GM12878 (cell line): ENCODE measurements around the gene UST. TPM values are rescaled to one million over a fixed set of nuclear protein-coding genes. Genes with fewer than 3 reads are reported as not detected.

Experiments
- ATAC-seq: fragments of 200-7000 bp; cut with Tn5 transposase; 3 replicates; pipeline ENCODE4 v1.9.1; 2020; ENCODE audit warnings: mild to moderate bottlenecking, moderate library complexity
- BruUV-seq: library from RNA; stranded (reverse); fragments of 400-500 nt; replicated peaks from 2 replicates; lab custom pipeline; 2021; lab: Mats Ljungman, UMichigan
- CTCF ChIA-PET: fragments of 300-600 bp; sonication (Branson Sonifier 250); formaldehyde crosslinking; extraction: SDS; loops from one replicate; lab custom pipeline; 2021; ENCODE audit warnings: inconsistent platforms; lab: Yijun Ruan, JAX
- POLR2A ChIA-PET: fragments of 350-600 bp; formaldehyde crosslinking; extraction: SDS; loops from one replicate; lab custom pipeline; 2021; ENCODE audit warnings: inconsistent platforms; lab: Charles Lee
- RAD21 ChIA-PET: fragments of 300-600 bp; sonication (Branson Sonifier 250); formaldehyde crosslinking; loops from one replicate; lab custom pipeline; 2023; ENCODE audit warnings: antibody characterized with exemption; ENCODE audit not compliant: unreplicated experiment; lab: Charles Lee
- SMC1A ChIA-PET: fragments of 300-600 bp; sonication (Branson Sonifier 250); formaldehyde crosslinking; loops from one replicate; lab custom pipeline; 2023; ENCODE audit not compliant: unreplicated experiment, uncharacterized antibody; lab: Charles Lee
- DNase-seq: peaks from one replicate; pipeline ENCODE4 v3.0.0-alpha.2; 2011; ENCODE audit warnings: low read depth, low spot score
- FAIRE-seq: peaks from 3 replicates; lab custom pipeline; 2011; peaks lifted over from hg19 to GRCh38; lab: Jason Lieb, UNC
- H2AFZ ChIP-seq: 2 replicates; pipeline ENCODE4 v1.6.0; 2011; ENCODE audit warnings: low read depth, low read length, control low read depth; ENCODE audit not compliant: control insufficient read depth
- H3K27ac ChIP-seq: 2 replicates; pipeline ENCODE4 v1.5.1; 2011; ENCODE audit warnings: control low read depth; ENCODE audit not compliant: control insufficient read depth, insufficient read depth
- H3K27me3 ChIP-seq, 2 experiments: replicated peaks in 1 of 2; 2 replicates each; pipeline versions ENCODE4 v1.6.0 to v1.6.1; 2011; ENCODE audit warnings: low read length in 1 of 2; ENCODE audit not compliant: control insufficient read depth in 2 of 2, insufficient read depth in 2 of 2
- H3K36me3 ChIP-seq, 2 experiments: 2 replicates each; pipeline ENCODE4 v1.5.1; 2011; ENCODE audit warnings: low read length in 1 of 2; ENCODE audit not compliant: control insufficient read depth in 2 of 2, insufficient read depth in 2 of 2
- H3K4me1 ChIP-seq: 2 replicates; pipeline ENCODE4 v1.6.1; 2011; ENCODE audit warnings: mild to moderate bottlenecking, low read length, moderate library complexity, mixed read lengths; ENCODE audit not compliant: control insufficient read depth, insufficient read depth
- H3K4me2 ChIP-seq: 2 replicates; pipeline ENCODE4 v1.6.0; 2011; ENCODE audit warnings: control low read depth; ENCODE audit not compliant: control insufficient read depth, insufficient read depth
- H3K4me3 ChIP-seq: fragments of 200-600 bp; sonication (generic); 2 replicates; pipeline ENCODE4 v1.5.1; 2016
- H3K79me2 ChIP-seq: 2 replicates; pipeline ENCODE4 v1.6.0; 2011; ENCODE audit warnings: low read length; ENCODE audit not compliant: control insufficient read depth, insufficient read depth
- H3K9ac ChIP-seq: 2 replicates; pipeline ENCODE4 v1.8.0; 2011; ENCODE audit warnings: low read length, control low read depth, mixed read lengths; ENCODE audit not compliant: control insufficient read depth, insufficient read depth
- H3K9me3 ChIP-seq: replicated peaks from 3 replicates; pipeline ENCODE4 v1.5.1; 2011; ENCODE audit warnings: mild to moderate bottlenecking, low read length; ENCODE audit not compliant: control insufficient read depth, insufficient read depth
- H4K20me1 ChIP-seq: 2 replicates; pipeline ENCODE4 v1.6.0; 2011; ENCODE audit not compliant: control insufficient read depth, insufficient read depth
- CHD2 ChIP-seq: IDR thresholded peaks from 2 replicates; pipeline ENCODE4 v1.6.1; 2011; ENCODE audit warnings: low read depth, low read length, improper control_type of control experiment, borderline replicate concordance
- HDAC6 ChIP-seq: fragments of 200-600 bp; sonication (generic); IDR thresholded peaks from one replicate; pipeline ENCODE4 v1.8.0; 2017; ENCODE audit warnings: antibody characterized with exemption; ENCODE audit not compliant: unreplicated experiment
- JUND ChIP-seq: IDR thresholded peaks from 2 replicates; pipeline ENCODE4 v1.6.1; 2012; ENCODE audit warnings: low read depth, mild to moderate bottlenecking, low read length, improper control_type of control experiment, moderate library complexity
- MLLT1 ChIP-seq: fragments of 450-650 bp; IDR thresholded peaks from 2 replicates; pipeline ENCODE4 v1.6.1; 2016; ENCODE audit warnings: mild to moderate bottlenecking
- NFYA ChIP-seq: IDR thresholded peaks from 2 replicates; pipeline ENCODE4 v1.6.1; 2011; ENCODE audit warnings: low read depth, mild to moderate bottlenecking, low read length, improper control_type of control experiment, borderline replicate concordance
- SMAD5 ChIP-seq: IDR thresholded peaks from 2 replicates; pipeline ENCODE4 v1.6.1; 2016; ENCODE audit warnings: antibody characterized with exemption, low read depth
- TCF7 ChIP-seq: IDR thresholded peaks from 2 replicates; pipeline ENCODE4 v1.6.1; 2014; ENCODE audit warnings: antibody characterized with exemption, borderline replicate concordance
- WGBS: methylation state at CpG from one replicate; pipeline ENCODE4 v1.1.6; 2016; ENCODE audit warnings: low lambda C conversion rate; ENCODE audit not compliant: insufficient replicate concordance, insufficient coverage; ENCODE audit errors: missing lambda C conversion rate; 5-methylcytosine and 5-hydroxymethylcytosine counted together
- in situ Hi-C: fragments of 300-500 bp; cut with MboI; formaldehyde crosslinking; loops from 9 replicates; pipeline ENCODE4 v1.14.3; 2018; ENCODE audit warnings: mixed read lengths
- intact Hi-C: fragments of 100-400 bp; cut with micrococcal nuclease; formaldehyde crosslinking; loops from one replicate; pipeline ENCODE4 v1.14.2; 2022; ENCODE audit not compliant: unreplicated experiment
- polyA plus RNA-seq, 11 experiments: library from polyadenylated mRNA; depleted of rRNA in 4 of 11; unstranded in 6 of 11; stranded (reverse) in 5 of 11; fragments of >200 nt; fragmentation: Nextera tagmentation in 4 of 11; fragmentation: Illumina TruSeq in 1 of 11; extraction: Ambion mirVana in 4 of 11; extraction: Trizol in 1 of 11; gene quantifications; 1 replicate in 1 of 11; 2 replicates in 10 of 11; pipeline versions ENCODE4 v1.2.1 to v1.2.3, GENCODE V29; 2011 to 2016; ENCODE audit warnings: inconsistent platforms in 2 of 11, missing spikeins in 2 of 11, low read depth in 1 of 11
- total RNA-seq, 4 experiments: library from RNA; depleted of rRNA in 3 of 4; stranded (reverse); fragments of >200 nt in 3 of 4; fragmentation: Illumina TruSeq in 1 of 4; extraction: Trizol in 1 of 4; gene quantifications; 2 replicates each; pipeline versions ENCODE4 v1.2.1 to v1.2.3, GENCODE V29; 2013 to 2021
- TF ChIP-seq, protein P1 (sequence below): fragments of 450-650 bp; IDR thresholded peaks from 2 replicates; pipeline ENCODE4 v1.6.1; 2017; ENCODE audit warnings: borderline replicate concordance
- TF ChIP-seq, protein P2 (sequence below): IDR thresholded peaks from 2 replicates; pipeline ENCODE4 v1.6.1; 2011; ENCODE audit warnings: borderline replicate concordance, low read depth, mild to moderate bottlenecking, moderate library complexity, low read length; ENCODE audit not compliant: insufficient read depth, poor library complexity, severe bottlenecking

Gene UST
- total and polyA plus RNA-seq, 10 of the 15 experiments (the other 5 are each of a cell fraction or from before 2014, with no cell fraction given) = 0.74 to 43.3 (median 2.2) TPM

DNA sequence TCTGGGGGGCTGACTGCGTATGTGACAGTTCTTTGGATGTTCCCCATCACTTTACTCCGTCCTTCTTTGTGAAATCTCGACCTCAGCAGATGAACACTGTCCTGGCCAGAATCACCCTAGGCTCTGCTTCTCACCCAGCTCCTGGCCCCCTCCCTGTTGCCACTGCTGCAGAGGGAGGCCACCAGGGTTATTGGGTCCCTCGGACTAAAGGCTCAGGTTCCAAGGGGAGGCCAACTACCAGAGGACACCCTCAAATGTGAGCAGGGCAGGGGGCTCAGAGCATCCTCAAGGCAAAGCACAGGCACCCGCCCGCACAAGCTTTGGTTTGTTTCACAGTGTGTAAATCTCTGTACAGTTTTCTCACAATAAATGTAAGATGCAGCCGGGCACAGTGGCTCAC lies 269.9 kb downstream of the UST start:
- no peak overlapping the region for H3K9ac ChIP-seq
- no peaks in the 10 kb centered on the region for H3K79me2 ChIP-seq
- ChIA-PET SMC1A (no interaction called here), CTCF (interaction anchor here (1.0 kb wide), 1 partner anchor 66 kb away, joined by 3 read pairs; no protein-coding TSS in a partner anchor), RAD21 (interaction anchor here (1.2 kb wide), 1 partner anchor 415 kb away, joined by 4 read pairs; no protein-coding TSS in a partner anchor), POLR2A (no interaction called here)
- H3K27ac ChIP-seq = no peak overlapping the region
- ATAC-seq (no peak), FAIRE-seq (no peak), DNase-seq (no peak)
- H2AFZ ChIP-seq = no peak overlapping the region
- H4K20me1 ChIP-seq = no peaks in the 10 kb centered on the region
- intact Hi-C loops = no loop called here
- H3K36me3 ChIP-seq = no peaks in the 10 kb centered on the region
- WGBS = 56% methylated on average over 7 of the region's 7 CpGs
- TF ChIP-seq MLLT1 = no peak
- no peak for TF ChIP-seq HDAC6
- TF ChIP-seq SMAD5 = no peak
- no peak for TF ChIP-seq NFYA
- TF ChIP-seq, protein P1, sequence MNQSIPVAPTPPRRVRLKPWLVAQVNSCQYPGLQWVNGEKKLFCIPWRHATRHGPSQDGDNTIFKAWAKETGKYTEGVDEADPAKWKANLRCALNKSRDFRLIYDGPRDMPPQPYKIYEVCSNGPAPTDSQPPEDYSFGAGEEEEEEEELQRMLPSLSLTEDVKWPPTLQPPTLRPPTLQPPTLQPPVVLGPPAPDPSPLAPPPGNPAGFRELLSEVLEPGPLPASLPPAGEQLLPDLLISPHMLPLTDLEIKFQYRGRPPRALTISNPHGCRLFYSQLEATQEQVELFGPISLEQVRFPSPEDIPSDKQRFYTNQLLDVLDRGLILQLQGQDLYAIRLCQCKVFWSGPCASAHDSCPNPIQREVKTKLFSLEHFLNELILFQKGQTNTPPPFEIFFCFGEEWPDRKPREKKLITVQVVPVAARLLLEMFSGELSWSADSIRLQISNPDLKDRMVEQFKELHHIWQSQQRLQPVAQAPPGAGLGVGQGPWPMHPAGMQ = no peak
- TF ChIP-seq, protein P2, sequence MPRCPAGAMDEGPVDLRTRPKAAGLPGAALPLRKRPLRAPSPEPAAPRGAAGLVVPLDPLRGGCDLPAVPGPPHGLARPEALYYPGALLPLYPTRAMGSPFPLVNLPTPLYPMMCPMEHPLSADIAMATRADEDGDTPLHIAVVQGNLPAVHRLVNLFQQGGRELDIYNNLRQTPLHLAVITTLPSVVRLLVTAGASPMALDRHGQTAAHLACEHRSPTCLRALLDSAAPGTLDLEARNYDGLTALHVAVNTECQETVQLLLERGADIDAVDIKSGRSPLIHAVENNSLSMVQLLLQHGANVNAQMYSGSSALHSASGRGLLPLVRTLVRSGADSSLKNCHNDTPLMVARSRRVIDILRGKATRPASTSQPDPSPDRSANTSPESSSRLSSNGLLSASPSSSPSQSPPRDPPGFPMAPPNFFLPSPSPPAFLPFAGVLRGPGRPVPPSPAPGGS = no peak
- no peak for TF ChIP-seq CHD2
- no peak for TF ChIP-seq TCF7
- TF ChIP-seq JUND = no peak
- in situ Hi-C loops = no loop called here
- H3K27me3 ChIP-seq = no peaks in the 10 kb centered on the region; a peak in 1 of 4 replicates
- no peaks in the 10 kb centered on the region for H3K4me1 ChIP-seq
- H3K4me3 ChIP-seq = no peak overlapping the region
- no peak overlapping the region for H3K4me2 ChIP-seq
- BruUV-seq = no TSS peak
- H3K9me3 ChIP-seq = no peaks in the 10 kb centered on the region
